ENCODE data around the gene TBR1. TPM values are rescaled to one million over a fixed set of nuclear protein-coding genes. Genes with fewer than 3 reads are reported as not detected.

TBR1 gene
- total RNA-seq, 4 donors from 2014 or later = not detected

- peaks cover 0 to 59% (median 17%) of the 10 kb centered on the region in 4 donors for H3K4me1 ChIP-seq
- H3K27me3 ChIP-seq = peaks cover 0 to 72% of the 10 kb centered on the region in 2 donors
- no peaks in the 10 kb centered on the region for H3K36me3 ChIP-seq
- H3K4me3 ChIP-seq = peak overlapping the region in 2 of 4 donors; percentile 12 to 18
- no peak for TF ChIP-seq CTCF (IDR thresholded peaks at IDR 0.05)
- TF ChIP-seq POLR2A (IDR thresholded peaks at IDR 0.05) = no peak
- H3K27ac ChIP-seq = no peak overlapping the region
- peak in 1 of 3 donors; percentile 51 for DNase-seq
- H3K9me3 ChIP-seq = no peaks in the 10 kb centered on the region
Observed at GRCh38 chr2:161418715-161419637, 2.9 kb downstream of the TBR1 start.

DNA sequence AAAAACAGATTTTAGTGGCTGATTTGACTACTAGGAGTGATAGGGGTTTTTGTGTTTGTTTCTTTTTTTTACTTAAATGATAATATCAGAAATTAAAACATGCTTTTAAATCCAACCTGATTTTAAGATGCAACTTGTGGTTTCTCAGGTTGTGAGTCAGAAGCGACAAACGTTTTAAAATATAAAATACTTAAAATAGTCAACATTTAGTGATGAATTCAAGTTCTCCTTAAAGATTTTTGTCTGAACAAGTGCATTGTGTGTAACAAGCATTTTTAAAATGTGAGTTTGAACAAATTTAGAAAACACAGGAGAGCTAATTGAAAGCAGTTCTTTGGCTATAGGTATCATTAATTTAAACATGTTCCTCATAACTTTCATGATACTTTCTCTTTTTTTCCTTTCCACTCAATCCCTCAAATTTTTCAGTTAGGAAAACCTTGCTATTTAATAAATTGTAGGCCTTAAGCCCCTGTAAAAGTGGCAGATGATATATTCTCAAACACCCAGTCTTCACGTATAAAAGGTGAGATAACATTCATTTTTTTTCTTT is 3.6 kb downstream of the TBR1 start:
- no peak overlapping the region for H3K4me3 ChIP-seq
- peaks cover 0 to 56% (median 17%) of the 10 kb centered on the region in 4 donors for H3K4me1 ChIP-seq

DNA sequence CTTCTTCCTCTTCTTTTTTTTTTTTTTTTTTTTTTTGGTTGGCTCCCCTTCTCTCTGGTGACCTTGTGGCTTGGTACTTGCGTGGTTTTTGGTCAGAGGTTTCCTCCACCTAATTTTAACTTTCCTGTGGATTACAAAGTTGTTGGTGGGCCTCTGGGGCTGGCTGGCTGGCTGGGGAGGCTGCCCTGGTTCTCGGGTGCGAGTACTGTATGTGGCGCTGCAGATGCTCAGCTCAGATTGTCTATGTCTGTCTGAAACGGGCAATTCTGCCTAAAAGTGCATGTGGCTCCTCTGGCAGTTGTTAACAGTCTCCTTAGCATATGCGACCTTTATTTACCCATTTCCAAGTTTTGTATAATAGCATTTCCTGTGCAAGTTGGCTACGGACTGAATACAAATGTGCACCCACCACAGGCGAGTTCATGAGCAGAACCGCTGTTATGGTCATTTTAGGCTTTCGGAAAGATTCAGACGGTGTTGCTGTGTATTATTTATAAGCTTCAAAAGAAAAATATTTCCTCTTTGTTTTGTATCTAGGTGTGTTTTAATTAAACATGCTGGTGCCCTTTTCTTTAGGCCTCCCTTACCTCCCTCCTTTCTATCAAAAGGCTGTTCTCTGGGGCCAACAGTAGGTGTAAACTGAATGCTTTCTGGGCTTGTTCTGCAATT is 4.4 kb downstream of the TBR1 start:
- DNase-seq = no peak
- Histone ChIP-seq H3K4me1 (peaks cover 0 to 48% (median 12%) of the 10 kb centered on the region in 4 donors), H3K36me3 (no peaks in the 10 kb centered on the region), H3K4me3 (no peak overlapping the region), H3K9me3 (no peaks in the 10 kb centered on the region), H3K27ac (no peak overlapping the region), H3K27me3 (peaks cover 0 to 71% of the 10 kb centered on the region in 2 donors)
- TF ChIP-seq CTCF (IDR thresholded peaks at IDR 0.05) = no peak
- no peak for TF ChIP-seq POLR2A (IDR thresholded peaks at IDR 0.05)

More for the DNA sequence above, 3.6 kb downstream of the TBR1 start:
- Histone ChIP-seq H3K27ac (no peak overlapping the region), H3K9me3 (no peaks in the 10 kb centered on the region), H3K27me3 (peaks cover 0 to 72% of the 10 kb centered on the region in 2 donors), H3K36me3 (no peaks in the 10 kb centered on the region)
- TF ChIP-seq CTCF (IDR thresholded peaks at IDR 0.05) (no peak), POLR2A (IDR thresholded peaks at IDR 0.05) (no peak)
- no peak for DNase-seq

DNA sequence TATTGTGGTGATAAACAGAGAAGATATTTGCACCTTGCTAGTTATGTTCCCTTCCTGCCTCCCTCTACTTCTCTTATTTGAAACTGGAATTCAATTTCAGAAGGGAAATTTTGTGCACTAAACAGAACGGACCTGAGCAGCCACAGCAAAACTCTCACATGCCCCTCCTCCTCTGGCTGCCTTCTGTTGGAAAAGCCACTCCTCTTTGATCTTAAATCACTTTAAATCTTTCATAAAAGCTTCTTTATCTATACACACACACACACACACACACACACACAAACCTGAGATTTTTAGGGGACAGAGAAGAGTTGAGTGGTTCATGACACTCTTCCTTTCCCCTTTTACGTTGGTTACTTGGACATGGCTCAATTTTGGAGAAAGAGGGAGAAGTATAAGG is 5.6 kb downstream of the TBR1 start:
- TF ChIP-seq POLR2A (IDR thresholded peaks at IDR 0.05) = no peak
- no peak for TF ChIP-seq CTCF (IDR thresholded peaks at IDR 0.05)

GRCh38 chr2:161422816-161423403 is 6.8 kb downstream of the TBR1 start:
- no peak for DNase-seq
- peaks cover 0 to 38% (median 13%) of the 10 kb centered on the region in 4 donors for H3K4me1 ChIP-seq
- peak overlapping the region in 2 of 4 donors; percentile 46 to 54 for H3K4me3 ChIP-seq
- H3K27me3 ChIP-seq = peaks cover 0 to 70% of the 10 kb centered on the region in 2 donors
- no peaks in the 10 kb centered on the region for H3K36me3 ChIP-seq
- no peak overlapping the region for H3K27ac ChIP-seq
- H3K9me3 ChIP-seq = no peaks in the 10 kb centered on the region
- no peak for TF ChIP-seq POLR2A (IDR thresholded peaks at IDR 0.05)
- no peak for TF ChIP-seq CTCF (IDR thresholded peaks at IDR 0.05)

More for the DNA sequence above, 5.6 kb downstream of the TBR1 start:
- Histone ChIP-seq H3K36me3 (no peaks in the 10 kb centered on the region), H3K4me3 (no peak overlapping the region), H3K27ac (no peak overlapping the region), H3K4me1 (peaks cover 0 to 38% (median 12%) of the 10 kb centered on the region in 4 donors), H3K27me3 (peaks cover 0 to 69% of the 10 kb centered on the region in 2 donors), H3K9me3 (no peaks in the 10 kb centered on the region)
- no peak for DNase-seq

Data from Peyer's patch (tissue), 4 donors.